SU-DHL-6 (cell line): ENCODE data around the gene AKNA.

Experiments
- EZH2phosphoT487 ChIP-seq: fragments of 200-600 bp; sonication (generic), shearing (Covaris generic); conservative IDR thresholded peaks from 2 replicates; pipeline ENCODE4 v1.6.1; 2018; ENCODE audit warnings: mild to moderate bottlenecking, antibody characterized with exemption, low read length, moderate library complexity, mixed read lengths
- TF ChIP-seq, protein P1 (sequence below): fragments of 200-600 bp; sonication (generic); IDR thresholded peaks from one replicate; pipeline ENCODE4 v1.5.1; 2017; ENCODE audit warnings: antibody characterized with exemption, mild to moderate bottlenecking, low read length, moderate library complexity; ENCODE audit not compliant: insufficient read depth, poor library complexity, severe bottlenecking

- TF ChIP-seq, protein P1, sequence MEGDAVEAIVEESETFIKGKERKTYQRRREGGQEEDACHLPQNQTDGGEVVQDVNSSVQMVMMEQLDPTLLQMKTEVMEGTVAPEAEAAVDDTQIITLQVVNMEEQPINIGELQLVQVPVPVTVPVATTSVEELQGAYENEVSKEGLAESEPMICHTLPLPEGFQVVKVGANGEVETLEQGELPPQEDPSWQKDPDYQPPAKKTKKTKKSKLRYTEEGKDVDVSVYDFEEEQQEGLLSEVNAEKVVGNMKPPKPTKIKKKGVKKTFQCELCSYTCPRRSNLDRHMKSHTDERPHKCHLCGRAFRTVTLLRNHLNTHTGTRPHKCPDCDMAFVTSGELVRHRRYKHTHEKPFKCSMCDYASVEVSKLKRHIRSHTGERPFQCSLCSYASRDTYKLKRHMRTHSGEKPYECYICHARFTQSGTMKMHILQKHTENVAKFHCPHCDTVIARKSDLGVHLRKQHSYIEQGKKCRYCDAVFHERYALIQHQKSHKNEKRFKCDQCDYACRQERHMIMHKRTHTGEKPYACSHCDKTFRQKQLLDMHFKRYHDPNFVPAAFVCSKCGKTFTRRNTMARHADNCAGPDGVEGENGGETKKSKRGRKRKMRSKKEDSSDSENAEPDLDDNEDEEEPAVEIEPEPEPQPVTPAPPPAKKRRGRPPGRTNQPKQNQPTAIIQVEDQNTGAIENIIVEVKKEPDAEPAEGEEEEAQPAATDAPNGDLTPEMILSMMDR: no peak
- TF ChIP-seq EZH2phosphoT487: no peak
Observed at GRCh38 chr9:114314881-114315722, 72.7 kb downstream of the AKNA start.
